ENCODE data around the gene DYRK2. TPM values are rescaled to one million over a fixed set of nuclear protein-coding genes. Genes with fewer than 3 reads are reported as not detected.

Gene DYRK2
- total and polyA plus RNA-seq, 2 experiments from 2014 or later: 7.1 to 34.1 TPM

DNA sequence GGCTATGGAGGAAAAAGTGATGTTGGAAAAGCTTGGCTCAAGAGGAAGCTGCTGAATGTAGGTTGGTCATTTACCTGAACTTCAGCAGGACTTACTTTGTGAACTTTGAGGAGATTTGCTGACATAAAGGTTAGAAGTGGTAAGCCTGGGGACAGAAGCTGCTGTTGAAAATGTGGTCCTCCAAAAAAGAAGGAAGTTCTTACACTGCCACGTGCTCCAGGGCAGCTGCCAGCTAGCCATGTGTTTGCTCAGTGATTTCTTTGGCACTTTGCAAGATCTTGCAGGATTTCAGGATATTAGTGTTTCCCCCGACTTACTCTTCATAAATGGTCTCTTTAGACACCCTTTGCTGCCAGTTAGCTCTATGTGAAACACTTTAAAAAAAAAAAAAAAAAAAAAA is 14.8 kb upstream of the DYRK2 start (continued):
- TF ChIP-seq, protein P1, sequence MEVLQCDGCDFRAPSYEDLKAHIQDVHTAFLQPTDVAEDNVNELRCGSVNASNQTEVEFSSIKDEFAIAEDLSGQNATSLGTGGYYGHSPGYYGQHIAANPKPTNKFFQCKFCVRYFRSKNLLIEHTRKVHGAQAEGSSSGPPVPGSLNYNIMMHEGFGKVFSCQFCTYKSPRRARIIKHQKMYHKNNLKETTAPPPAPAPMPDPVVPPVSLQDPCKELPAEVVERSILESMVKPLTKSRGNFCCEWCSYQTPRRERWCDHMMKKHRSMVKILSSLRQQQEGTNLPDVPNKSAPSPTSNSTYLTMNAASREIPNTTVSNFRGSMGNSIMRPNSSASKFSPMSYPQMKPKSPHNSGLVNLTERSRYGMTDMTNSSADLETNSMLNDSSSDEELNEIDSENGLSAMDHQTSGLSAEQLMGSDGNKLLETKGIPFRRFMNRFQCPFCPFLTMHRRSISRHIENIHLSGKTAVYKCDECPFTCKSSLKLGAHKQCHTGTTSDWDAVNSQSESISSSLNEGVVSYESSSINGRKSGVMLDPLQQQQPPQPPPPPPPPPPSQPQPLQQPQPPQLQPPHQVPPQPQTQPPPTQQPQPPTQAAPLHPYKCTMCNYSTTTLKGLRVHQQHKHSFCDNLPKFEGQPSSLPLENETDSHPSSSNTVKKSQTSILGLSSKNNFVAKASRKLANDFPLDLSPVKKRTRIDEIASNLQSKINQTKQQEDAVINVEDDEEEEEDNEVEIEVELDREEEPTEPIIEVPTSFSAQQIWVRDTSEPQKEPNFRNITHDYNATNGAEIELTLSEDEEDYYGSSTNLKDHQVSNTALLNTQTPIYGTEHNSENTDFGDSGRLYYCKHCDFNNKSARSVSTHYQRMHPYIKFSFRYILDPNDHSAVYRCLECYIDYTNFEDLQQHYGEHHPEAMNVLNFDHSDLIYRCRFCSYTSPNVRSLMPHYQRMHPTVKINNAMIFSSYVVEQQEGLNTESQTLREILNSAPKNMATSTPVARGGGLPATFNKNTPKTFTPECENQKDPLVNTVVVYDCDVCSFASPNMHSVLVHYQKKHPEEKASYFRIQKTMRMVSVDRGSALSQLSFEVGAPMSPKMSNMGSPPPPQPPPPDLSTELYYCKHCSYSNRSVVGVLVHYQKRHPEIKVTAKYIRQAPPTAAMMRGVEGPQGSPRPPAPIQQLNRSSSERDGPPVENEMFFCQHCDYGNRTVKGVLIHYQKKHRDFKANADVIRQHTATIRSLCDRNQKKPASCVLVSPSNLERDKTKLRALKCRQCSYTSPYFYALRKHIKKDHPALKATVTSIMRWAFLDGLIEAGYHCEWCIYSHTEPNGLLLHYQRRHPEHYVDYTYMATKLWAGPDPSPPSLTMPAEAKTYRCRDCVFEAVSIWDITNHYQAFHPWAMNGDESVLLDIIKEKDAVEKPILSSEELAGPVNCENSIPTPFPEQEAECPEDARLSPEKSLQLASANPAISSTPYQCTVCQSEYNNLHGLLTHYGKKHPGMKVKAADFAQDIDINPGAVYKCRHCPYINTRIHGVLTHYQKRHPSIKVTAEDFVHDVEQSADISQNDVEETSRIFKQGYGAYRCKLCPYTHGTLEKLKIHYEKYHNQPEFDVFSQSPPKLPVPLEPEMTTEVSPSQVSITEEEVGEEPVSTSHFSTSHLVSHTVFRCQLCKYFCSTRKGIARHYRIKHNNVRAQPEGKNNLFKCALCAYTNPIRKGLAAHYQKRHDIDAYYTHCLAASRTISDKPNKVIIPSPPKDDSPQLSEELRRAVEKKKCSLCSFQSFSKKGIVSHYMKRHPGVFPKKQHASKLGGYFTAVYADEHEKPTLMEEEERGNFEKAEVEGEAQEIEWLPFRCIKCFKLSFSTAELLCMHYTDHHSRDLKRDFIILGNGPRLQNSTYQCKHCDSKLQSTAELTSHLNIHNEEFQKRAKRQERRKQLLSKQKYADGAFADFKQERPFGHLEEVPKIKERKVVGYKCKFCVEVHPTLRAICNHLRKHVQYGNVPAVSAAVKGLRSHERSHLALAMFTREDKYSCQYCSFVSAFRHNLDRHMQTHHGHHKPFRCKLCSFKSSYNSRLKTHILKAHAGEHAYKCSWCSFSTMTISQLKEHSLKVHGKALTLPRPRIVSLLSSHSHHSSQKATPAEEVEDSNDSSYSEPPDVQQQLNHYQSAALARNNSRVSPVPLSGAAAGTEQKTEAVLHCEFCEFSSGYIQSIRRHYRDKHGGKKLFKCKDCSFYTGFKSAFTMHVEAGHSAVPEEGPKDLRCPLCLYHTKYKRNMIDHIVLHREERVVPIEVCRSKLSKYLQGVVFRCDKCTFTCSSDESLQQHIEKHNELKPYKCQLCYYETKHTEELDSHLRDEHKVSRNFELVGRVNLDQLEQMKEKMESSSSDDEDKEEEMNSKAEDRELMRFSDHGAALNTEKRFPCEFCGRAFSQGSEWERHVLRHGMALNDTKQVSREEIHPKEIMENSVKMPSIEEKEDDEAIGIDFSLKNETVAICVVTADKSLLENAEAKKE (CRISPR knock-in tag; IDR thresholded peaks at IDR 0.05): no peak
- TF ChIP-seq ZNF331 (CRISPR knock-in tag; IDR thresholded peaks at IDR 0.05; ENCODE audit: low read depth): no peak
- no peak for TF ChIP-seq POLR2AphosphoS5 (IDR thresholded peaks at IDR 0.05; ENCODE audit: low read depth)
- no peak for TF ChIP-seq CREB1 (CRISPR knock-in tag; IDR thresholded peaks at IDR 0.05; ENCODE audit: low read depth)
- no peak for TF ChIP-seq STAT1 (IDR thresholded peaks at IDR 0.05; ENCODE audit: unreplicated experiment)
- TF ChIP-seq ZNF114 (CRISPR knock-in tag; IDR thresholded peaks at IDR 0.05): no peak
- TF ChIP-seq NANOG (IDR thresholded peaks at IDR 0.05; ENCODE audit: borderline replicate concordance): no peak

GRCh38 chr12:67634303-67634761 is 14.2 kb upstream of the DYRK2 start:
- H3K4me2 ChIP-seq: no peak overlapping the region
- H3K4me3 ChIP-seq: no peak overlapping the region
- H3K4me1 ChIP-seq (ENCODE audit: insufficient read depth): peaks cover 36% of the 10 kb centered on the region
- Mint-ChIP-seq H3K36me3 (ENCODE audit: low read depth) (no peaks in the 10 kb centered on the region), H3K27me3 (ENCODE audit: insufficient read depth, low read depth, poor library complexity) (peaks cover 7% of the 10 kb centered on the region), H3K27ac (no peak overlapping the region), H3K4me1 (peaks cover 42% of the 10 kb centered on the region), H3K9me3 (no peaks in the 10 kb centered on the region), H3K4me3 (no peak overlapping the region)
- H3K27ac ChIP-seq (ENCODE audit: low read depth): no peak overlapping the region
- H3F3A ChIP-seq (replicated peaks; ENCODE audit: low read depth): no peaks in the 10 kb centered on the region
- DNase-seq (ENCODE audit: low spot score) (peak; percentile 17), ATAC-seq (peak; percentile 39)
- no peaks in the 10 kb centered on the region for H3K36me3 ChIP-seq (ENCODE audit: insufficient read depth)
- no peaks in the 10 kb centered on the region for H4K20me1 ChIP-seq (replicated peaks; ENCODE audit: insufficient read depth)
- H3K27me3 ChIP-seq (ENCODE audit: insufficient read depth): no peaks in the 10 kb centered on the region
- H3K9me2 ChIP-seq (ENCODE audit: insufficient read depth): no peaks in the 10 kb centered on the region
- H3K79me2 ChIP-seq (replicated peaks; ENCODE audit: insufficient read depth): no peaks in the 10 kb centered on the region
- H2AFZ ChIP-seq: peak overlapping the region; percentile 72; the same call in 1 of the 2 replicates
- TF ChIP-seq, protein P2, sequence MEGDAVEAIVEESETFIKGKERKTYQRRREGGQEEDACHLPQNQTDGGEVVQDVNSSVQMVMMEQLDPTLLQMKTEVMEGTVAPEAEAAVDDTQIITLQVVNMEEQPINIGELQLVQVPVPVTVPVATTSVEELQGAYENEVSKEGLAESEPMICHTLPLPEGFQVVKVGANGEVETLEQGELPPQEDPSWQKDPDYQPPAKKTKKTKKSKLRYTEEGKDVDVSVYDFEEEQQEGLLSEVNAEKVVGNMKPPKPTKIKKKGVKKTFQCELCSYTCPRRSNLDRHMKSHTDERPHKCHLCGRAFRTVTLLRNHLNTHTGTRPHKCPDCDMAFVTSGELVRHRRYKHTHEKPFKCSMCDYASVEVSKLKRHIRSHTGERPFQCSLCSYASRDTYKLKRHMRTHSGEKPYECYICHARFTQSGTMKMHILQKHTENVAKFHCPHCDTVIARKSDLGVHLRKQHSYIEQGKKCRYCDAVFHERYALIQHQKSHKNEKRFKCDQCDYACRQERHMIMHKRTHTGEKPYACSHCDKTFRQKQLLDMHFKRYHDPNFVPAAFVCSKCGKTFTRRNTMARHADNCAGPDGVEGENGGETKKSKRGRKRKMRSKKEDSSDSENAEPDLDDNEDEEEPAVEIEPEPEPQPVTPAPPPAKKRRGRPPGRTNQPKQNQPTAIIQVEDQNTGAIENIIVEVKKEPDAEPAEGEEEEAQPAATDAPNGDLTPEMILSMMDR (conservative IDR thresholded peaks at IDR 0.05; ENCODE audit: low read depth in 2 of 2): no peak
- TF ChIP-seq ZNF331 (CRISPR knock-in tag; IDR thresholded peaks at IDR 0.05; ENCODE audit: low read depth): no peak
- TF ChIP-seq ETS1 (IDR thresholded peaks at IDR 0.05): no peak
- TF ChIP-seq POLR2AphosphoS5 (IDR thresholded peaks at IDR 0.05; ENCODE audit: low read depth): no peak
- TF ChIP-seq REST (IDR thresholded peaks at IDR 0.05; ENCODE audit: unreplicated experiment): no peak

Data from GM23338 (cell line).